Cardiac muscle cell (in vitro differentiated cells and primary cell): Measurements from ENCODE around the gene PLB1. TPM values are rescaled to one million over a fixed set of nuclear protein-coding genes. Genes with fewer than 3 reads are reported as not detected.
A peak's percentile ranks its signal among the peaks of the same experiment; 100 is the strongest.

Source experiments
- DNase-seq, 2 donors: peaks; one replicate each; pipeline versions ENCODE4 v3.0.0 to v3.0.0-alpha.2; 2010 to 2017; ENCODE audit warnings: low read depth in 1 of 2, low spot score in 1 of 2
- H3K27ac ChIP-seq: fragments of 200-600 bp; sonication (generic); 2 replicates; pipeline ENCODE4 v1.5.1; 2016
- H3K27me3 ChIP-seq: fragments of 200-600 bp; sonication (generic); 2 replicates; pipeline ENCODE4 v1.6.0; 2016; ENCODE audit warnings: control low read depth
- H3K36me3 ChIP-seq: fragments of 200-600 bp; sonication (generic); 2 replicates; pipeline ENCODE4 v1.5.1; 2016; ENCODE audit warnings: control low read depth
- H3K4me1 ChIP-seq: fragments of 200-600 bp; sonication (generic); 2 replicates; pipeline ENCODE4 v1.8.1; 2017; ENCODE audit warnings: low read depth, mild to moderate bottlenecking, mixed run types
- H3K4me3 ChIP-seq: fragments of 200-600 bp; sonication (generic); 2 replicates; pipeline ENCODE4 v1.5.1; 2016; ENCODE audit warnings: mild to moderate bottlenecking
- H3K9me3 ChIP-seq: fragments of 200-600 bp; sonication (generic); 2 replicates; pipeline ENCODE4 v1.5.1; 2017; ENCODE audit warnings: low read depth, mild to moderate bottlenecking, control low read depth
- CTCF ChIP-seq: IDR thresholded peaks from 2 replicates; pipeline ENCODE4 v1.5.1; 2012; ENCODE audit warnings: low read depth, mild to moderate bottlenecking, low read length
- polyA plus RNA-seq: library from polyadenylated mRNA; unstranded; fragments of >200 nt; fragmentation: Nextera tagmentation; extraction: Ambion mirVana; gene quantifications from 2 replicates; pipeline ENCODE4 v1.2.1, GENCODE V29; 2016
- total RNA-seq: library from RNA; depleted of rRNA; stranded (reverse); fragments of >200 nt; gene quantifications from 2 replicates; pipeline ENCODE4 v1.2.3, GENCODE V29; 2016

The PLB1 gene
- total and polyA plus RNA-seq, 2 experiments from 2014 or later: 1.1 to 1.2 TPM

- no peaks in the 10 kb centered on the region for H3K9me3 ChIP-seq
- no peak for TF ChIP-seq CTCF
- H3K27me3 ChIP-seq: no peaks in the 10 kb centered on the region
- no peak overlapping the region for H3K27ac ChIP-seq
- H3K36me3 ChIP-seq: no peaks in the 10 kb centered on the region
- H3K4me3 ChIP-seq: no peak overlapping the region
- DNase-seq: no peak
- peaks cover 42% of the 10 kb centered on the region for H3K4me1 ChIP-seq
Observed at GRCh38 chr2:28623582-28624405, 127.9 kb downstream of the PLB1 start.

- no peak for DNase-seq
- Histone ChIP-seq H3K4me3 (no peak overlapping the region), H3K27ac (peak overlapping the region; percentile 98), H3K4me1 (peaks cover 42% of the 10 kb centered on the region), H3K27me3 (no peaks in the 10 kb centered on the region), H3K9me3 (no peaks in the 10 kb centered on the region), H3K36me3 (no peaks in the 10 kb centered on the region)
- no peak for TF ChIP-seq CTCF
Observed at GRCh38 chr2:28624436-28624792, 128.6 kb downstream of the PLB1 start.

- DNase-seq: peak; percentile 75 to 84
- no peak overlapping the region for H3K4me3 ChIP-seq
- TF ChIP-seq CTCF: peak; percentile 6
- peaks cover 39% of the 10 kb centered on the region for H3K4me1 ChIP-seq
- H3K36me3 ChIP-seq: no peaks in the 10 kb centered on the region
- H3K27ac ChIP-seq: peak overlapping the region; percentile 98
- H3K27me3 ChIP-seq: no peaks in the 10 kb centered on the region
- H3K9me3 ChIP-seq: no peaks in the 10 kb centered on the region
Observed at GRCh38 chr2:28624793-28625701, 129.2 kb downstream of the PLB1 start.

- Histone ChIP-seq H3K4me3 (no peak overlapping the region), H3K27me3 (no peaks in the 10 kb centered on the region), H3K27ac (no peak overlapping the region), H3K4me1 (peaks cover 29% of the 10 kb centered on the region), H3K36me3 (no peaks in the 10 kb centered on the region), H3K9me3 (no peaks in the 10 kb centered on the region)
- DNase-seq: no peak
- no peak for TF ChIP-seq CTCF
Observed at GRCh38 chr2:28626376-28626775, 130.5 kb downstream of the PLB1 start.

- peaks cover 24% of the 10 kb centered on the region for H3K4me1 ChIP-seq
- no peak for TF ChIP-seq CTCF
- peak overlapping the region; percentile 39 for H3K27ac ChIP-seq
- DNase-seq: peak in 1 of 2 donors; percentile 91
- no peaks in the 10 kb centered on the region for H3K9me3 ChIP-seq
- H3K27me3 ChIP-seq: no peaks in the 10 kb centered on the region
- H3K4me3 ChIP-seq: no peak overlapping the region
- H3K36me3 ChIP-seq: no peaks in the 10 kb centered on the region
Observed at GRCh38 chr2:28626891-28627421, 131.1 kb downstream of the PLB1 start.
